GM06990 (cell line): Measurements from ENCODE around the gene NF2.

Experiments used
- DNase-seq: peaks from one replicate; pipeline ENCODE4 v3.0.0-alpha.2; 2011; ENCODE audit not compliant: insufficient read length; ENCODE audit errors: extremely low read depth
- H3K27me3 ChIP-seq: replicated peaks from 2 replicates; pipeline ENCODE4 v1.6.0; 2011; ENCODE audit warnings: low read length; ENCODE audit not compliant: control insufficient read depth, insufficient read depth
- H3K36me3 ChIP-seq: 2 replicates; pipeline ENCODE4 v1.5.1; 2011; ENCODE audit warnings: low read length; ENCODE audit not compliant: control insufficient read depth, insufficient read depth
- H3K4me3 ChIP-seq: replicated peaks from 2 replicates; pipeline ENCODE4 v1.5.1; 2011; ENCODE audit warnings: low read depth, mild to moderate bottlenecking, control low read depth, low read length
- CTCF ChIP-seq: IDR thresholded peaks from 2 replicates; pipeline ENCODE4 v1.5.1; 2011; ENCODE audit warnings: low read length, control low read depth, mild to moderate bottlenecking, inconsistent platforms; ENCODE audit not compliant: insufficient read depth, poor library complexity, severe bottlenecking

The NF2 gene

GRCh38 chr22:29642694-29643093, 39.3 kb downstream of the NF2 start:
- TF ChIP-seq CTCF = no peak
- Histone ChIP-seq H3K36me3 (peaks cover 3% of the 10 kb centered on the region; the same call in 1 of the 2 replicates), H3K4me3 (no peak overlapping the region), H3K27me3 (no peaks in the 10 kb centered on the region)
- no peak for DNase-seq

- no peak for TF ChIP-seq CTCF
- Histone ChIP-seq H3K27me3 (no peaks in the 10 kb centered on the region), H3K36me3 (no peaks in the 10 kb centered on the region), H3K4me3 (no peak overlapping the region)
- no peak for DNase-seq
Measured at GRCh38 chr22:29647954-29648737, 44.7 kb downstream of the NF2 start.

- H3K36me3 ChIP-seq = peaks cover 3% of the 10 kb centered on the region
- no peaks in the 10 kb centered on the region for H3K27me3 ChIP-seq
- no peak for TF ChIP-seq CTCF
- no peak overlapping the region for H3K4me3 ChIP-seq
- DNase-seq = no peak
Measured at GRCh38 chr22:29650370-29650769, 46.9 kb downstream of the NF2 start.

- no peak for TF ChIP-seq CTCF
- Histone ChIP-seq H3K4me3 (no peak overlapping the region), H3K36me3 (peaks cover 3% of the 10 kb centered on the region), H3K27me3 (no peaks in the 10 kb centered on the region)
- DNase-seq = no peak
Measured at GRCh38 chr22:29651652-29652051, 48.2 kb downstream of the NF2 start.

- no peak for TF ChIP-seq CTCF
- H3K4me3 ChIP-seq = no peak overlapping the region
- H3K27me3 ChIP-seq = no peaks in the 10 kb centered on the region
- DNase-seq = no peak
- H3K36me3 ChIP-seq = peaks cover 6% of the 10 kb centered on the region
Measured at GRCh38 chr22:29654420-29654819, 51.0 kb downstream of the NF2 start.
